ENCODE results near the gene KHDC4. TPM values are rescaled to one million over a fixed set of nuclear protein-coding genes. Genes with fewer than 3 reads are reported as not detected.

KHDC4 gene
- total RNA-seq, 4 donors from 2014 or later, result 30.9 to 62.0 (median 39.5) TPM

DNA sequence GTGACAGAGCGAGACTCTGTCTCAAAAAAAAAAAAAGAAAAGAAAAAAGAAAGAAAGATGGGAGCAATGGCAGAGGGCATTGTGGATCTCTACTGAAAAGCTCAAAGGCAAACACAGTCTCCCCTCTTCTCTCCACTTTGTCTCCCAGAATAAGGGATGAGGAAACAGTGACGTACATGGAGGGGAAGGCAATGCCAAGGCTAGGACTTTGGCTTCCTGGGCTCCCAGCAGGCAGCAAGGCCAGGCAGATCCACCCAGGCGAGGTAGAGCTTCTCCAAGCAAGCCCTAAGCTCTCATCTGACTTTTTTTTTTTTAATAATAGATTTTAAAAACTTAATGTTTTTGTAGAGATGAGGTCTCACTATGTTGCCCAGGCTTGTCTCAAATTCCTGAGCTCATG lies 39.5 kb upstream of the KHDC4 start:
- TF ChIP-seq, protein P1, sequence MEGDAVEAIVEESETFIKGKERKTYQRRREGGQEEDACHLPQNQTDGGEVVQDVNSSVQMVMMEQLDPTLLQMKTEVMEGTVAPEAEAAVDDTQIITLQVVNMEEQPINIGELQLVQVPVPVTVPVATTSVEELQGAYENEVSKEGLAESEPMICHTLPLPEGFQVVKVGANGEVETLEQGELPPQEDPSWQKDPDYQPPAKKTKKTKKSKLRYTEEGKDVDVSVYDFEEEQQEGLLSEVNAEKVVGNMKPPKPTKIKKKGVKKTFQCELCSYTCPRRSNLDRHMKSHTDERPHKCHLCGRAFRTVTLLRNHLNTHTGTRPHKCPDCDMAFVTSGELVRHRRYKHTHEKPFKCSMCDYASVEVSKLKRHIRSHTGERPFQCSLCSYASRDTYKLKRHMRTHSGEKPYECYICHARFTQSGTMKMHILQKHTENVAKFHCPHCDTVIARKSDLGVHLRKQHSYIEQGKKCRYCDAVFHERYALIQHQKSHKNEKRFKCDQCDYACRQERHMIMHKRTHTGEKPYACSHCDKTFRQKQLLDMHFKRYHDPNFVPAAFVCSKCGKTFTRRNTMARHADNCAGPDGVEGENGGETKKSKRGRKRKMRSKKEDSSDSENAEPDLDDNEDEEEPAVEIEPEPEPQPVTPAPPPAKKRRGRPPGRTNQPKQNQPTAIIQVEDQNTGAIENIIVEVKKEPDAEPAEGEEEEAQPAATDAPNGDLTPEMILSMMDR (IDR thresholded peaks at IDR 0.05; ENCODE audit: low read depth), result no peak

DNA sequence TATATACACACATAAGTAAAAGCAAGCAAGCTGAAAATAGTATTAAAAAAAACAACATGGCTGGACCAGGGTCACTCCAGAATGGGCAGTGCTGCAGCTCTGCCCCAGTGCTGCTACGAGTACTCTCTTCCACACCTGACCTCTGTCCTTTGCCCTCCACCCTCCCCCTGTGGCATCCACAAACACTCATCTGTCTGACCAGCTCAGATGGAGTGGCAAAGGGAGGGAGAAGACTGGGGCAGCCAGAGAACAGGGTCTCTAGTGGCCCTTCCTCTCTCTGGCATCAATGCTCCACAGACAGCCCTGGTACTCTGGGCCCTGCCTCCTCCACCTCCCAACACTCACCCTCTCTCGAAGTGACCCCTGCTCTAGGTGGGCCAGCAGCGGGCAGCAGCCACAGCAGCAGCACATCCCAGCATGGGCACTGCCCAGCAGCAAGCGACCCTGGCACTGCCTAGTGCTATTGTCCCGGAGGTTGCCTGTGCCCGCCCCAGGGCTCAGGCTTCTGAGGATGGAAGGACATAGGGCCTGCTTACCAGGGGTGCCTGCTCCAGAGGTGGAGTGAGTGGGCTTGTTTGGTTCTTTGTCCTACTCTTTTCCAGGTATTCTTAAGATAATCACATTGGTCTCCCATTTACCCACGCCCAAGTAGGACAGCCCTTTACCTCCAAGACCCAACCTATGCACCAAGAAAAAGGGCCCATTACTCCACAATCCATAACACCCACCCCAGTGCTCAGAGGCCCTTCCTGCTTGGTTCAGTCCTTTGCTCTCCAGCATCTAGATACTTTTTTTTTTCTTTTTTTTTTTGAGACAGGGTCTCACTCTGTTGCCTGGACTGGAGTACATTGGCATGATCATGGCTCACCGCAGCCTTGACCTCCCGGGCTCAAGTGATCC lies 37.9 kb upstream of the KHDC4 start:
- TF ChIP-seq, protein P1 (IDR thresholded peaks at IDR 0.05; ENCODE audit: low read depth), result no peak

DNA sequence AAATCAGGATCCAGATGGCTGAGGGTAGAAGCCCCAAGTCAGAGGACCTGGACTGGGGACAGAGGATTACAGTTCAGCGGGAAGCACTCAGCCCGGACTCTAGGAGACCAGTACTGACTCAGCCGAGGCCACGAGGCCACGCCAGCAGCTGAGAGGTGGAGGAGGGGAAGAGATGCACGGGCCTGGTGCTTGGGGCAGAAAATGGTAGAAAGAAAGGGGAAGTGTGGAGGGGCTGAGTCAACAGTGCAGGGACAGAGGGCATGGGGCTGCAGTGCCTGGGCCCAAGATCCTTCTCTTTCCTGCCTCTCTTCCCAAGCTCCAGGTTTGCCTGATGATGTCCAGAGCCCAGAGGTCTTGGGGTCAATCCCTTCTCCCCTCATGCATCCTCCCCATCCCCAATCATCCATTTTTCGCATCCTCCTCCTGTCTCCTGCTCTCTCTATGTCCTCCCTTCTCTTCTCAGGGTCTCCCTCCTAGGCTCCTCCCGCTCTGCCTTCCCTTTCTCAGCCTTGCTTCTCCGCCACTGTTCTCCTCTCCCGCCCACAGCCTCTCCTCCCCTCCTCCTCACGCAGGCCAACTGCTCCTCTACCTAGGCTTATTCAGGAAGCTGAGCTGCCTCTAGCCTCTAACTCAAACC lies 36.4 kb upstream of the KHDC4 start:
- TF ChIP-seq, protein P1 (IDR thresholded peaks at IDR 0.05; ENCODE audit: low read depth), result no peak

DNA sequence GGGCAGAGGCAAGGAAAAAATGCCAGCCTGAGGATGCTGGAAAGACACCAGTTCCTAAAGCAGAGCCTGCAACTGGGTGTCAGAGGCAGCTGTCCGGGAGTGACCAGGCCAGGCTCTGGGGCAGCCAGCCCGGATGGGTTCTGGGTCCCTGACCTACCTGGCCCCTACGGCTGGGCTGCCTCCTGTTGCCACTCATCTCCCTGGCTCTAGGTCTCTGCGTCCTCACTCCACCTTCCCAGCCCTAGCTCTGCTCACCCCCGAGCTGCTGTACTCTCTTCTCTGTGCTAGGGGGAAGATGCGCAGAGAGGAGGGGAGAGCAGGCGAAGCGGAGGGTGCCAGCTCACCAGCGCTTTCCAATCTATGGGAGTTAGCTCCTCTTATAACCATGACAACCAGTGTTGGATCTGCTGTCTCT lies 35.2 kb upstream of the KHDC4 start:
- TF ChIP-seq, protein P1 (IDR thresholded peaks at IDR 0.05; ENCODE audit: low read depth), result no peak

DNA sequence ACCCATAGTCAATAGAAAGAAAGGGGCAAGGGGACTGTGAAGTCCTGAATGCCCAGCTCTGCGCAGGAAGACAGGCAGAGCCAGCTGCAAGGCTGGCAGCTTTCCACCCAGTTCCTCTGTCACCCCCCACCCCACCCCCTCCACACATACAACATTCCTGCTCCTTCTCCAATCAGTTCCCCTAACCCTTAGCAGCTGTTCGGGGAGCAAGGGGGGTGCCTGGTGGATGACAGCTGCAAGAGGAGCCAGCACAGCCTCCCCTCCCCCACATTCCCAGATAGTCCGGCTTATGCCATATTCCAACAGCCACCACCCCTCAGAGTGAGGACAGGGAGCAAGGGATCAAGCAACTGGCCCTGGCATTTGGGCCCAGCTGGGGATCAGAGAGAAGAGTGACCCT lies 34.5 kb upstream of the KHDC4 start:
- TF ChIP-seq, protein P1 (IDR thresholded peaks at IDR 0.05; ENCODE audit: low read depth), result no peak

DNA sequence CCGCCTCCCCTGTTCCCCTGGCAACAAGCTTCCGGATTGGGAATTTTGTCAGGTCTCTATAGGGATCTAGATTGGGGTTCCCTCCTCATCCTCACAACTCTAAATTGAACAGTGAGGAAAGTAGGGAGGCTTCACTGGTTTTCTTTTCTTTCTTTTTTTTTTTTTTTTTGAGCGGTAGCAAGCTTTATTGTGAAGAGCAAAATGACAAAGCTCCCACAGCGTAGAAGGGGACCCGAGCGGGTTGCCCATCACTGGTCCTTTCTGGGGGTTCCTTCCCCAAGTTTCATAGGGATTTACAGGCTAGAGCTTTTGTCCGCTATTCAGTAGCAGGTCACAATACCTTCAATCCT lies 33.8 kb upstream of the KHDC4 start:
- TF ChIP-seq, protein P1 (IDR thresholded peaks at IDR 0.05; ENCODE audit: low read depth), result no peak

DNA sequence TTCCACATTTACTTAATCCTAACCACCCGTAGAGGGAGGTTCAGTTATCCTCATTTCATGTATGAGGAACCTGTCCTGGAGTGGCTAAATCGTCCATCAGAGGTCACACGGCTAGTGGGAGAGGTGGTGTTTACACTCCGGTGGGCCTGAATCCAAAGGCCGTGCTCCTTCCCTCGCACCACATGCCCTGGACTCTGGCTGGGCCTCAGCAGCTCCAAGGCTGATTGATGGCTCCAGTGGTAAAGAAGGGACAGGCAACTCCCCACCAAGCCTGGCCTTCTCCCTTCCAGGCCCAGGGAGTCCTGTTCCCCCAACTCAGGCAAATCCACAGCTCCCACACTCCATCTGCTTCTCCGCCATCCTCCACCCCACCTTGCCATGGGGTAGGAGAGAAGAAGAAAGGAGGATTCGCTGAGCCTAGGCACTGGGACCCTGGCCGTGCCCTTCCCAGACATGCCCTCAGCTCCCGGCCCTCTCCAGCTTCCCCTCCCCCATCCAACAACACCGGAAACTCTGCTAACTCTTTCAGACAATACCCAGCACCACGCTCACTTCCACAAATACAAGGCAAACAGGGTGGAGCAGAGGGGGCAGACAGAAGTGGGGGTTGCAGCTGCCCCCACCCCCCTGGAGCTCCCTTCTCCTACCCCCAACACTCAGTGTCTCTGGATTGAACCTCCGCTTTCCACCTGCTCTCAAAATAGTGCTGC lies 33.3 kb upstream of the KHDC4 start:
- TF ChIP-seq, protein P1 (IDR thresholded peaks at IDR 0.05; ENCODE audit: low read depth), result no peak
